ENCODE measurements around the gene HERC2. TPM values are rescaled to one million over a fixed set of nuclear protein-coding genes. Genes with fewer than 3 reads are reported as not detected.
A peak's percentile ranks its signal among the peaks of the same experiment; 100 is the strongest.

Gene HERC2
- total and polyA plus RNA-seq, 9 of the 15 experiments (the other 6 are each of a cell fraction or from before 2014, with no cell fraction given) = 10.6 to 84.0 (median 42.6) TPM

- TF ChIP-seq, protein P1, sequence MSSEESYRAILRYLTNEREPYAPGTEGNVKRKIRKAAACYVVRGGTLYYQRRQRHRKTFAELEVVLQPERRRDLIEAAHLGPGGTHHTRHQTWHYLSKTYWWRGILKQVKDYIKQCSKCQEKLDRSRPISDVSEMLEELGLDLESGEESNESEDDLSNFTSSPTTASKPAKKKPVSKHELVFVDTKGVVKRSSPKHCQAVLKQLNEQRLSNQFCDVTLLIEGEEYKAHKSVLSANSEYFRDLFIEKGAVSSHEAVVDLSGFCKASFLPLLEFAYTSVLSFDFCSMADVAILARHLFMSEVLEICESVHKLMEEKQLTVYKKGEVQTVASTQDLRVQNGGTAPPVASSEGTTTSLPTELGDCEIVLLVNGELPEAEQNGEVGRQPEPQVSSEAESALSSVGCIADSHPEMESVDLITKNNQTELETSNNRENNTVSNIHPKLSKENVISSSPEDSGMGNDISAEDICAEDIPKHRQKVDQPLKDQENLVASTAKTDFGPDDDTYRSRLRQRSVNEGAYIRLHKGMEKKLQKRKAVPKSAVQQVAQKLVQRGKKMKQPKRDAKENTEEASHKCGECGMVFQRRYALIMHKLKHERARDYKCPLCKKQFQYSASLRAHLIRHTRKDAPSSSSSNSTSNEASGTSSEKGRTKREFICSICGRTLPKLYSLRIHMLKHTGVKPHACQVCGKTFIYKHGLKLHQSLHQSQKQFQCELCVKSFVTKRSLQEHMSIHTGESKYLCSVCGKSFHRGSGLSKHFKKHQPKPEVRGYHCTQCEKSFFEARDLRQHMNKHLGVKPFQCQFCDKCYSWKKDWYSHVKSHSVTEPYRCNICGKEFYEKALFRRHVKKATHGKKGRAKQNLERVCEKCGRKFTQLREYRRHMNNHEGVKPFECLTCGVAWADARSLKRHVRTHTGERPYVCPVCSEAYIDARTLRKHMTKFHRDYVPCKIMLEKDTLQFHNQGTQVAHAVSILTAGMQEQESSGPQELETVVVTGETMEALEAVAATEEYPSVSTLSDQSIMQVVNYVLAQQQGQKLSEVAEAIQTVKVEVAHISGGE (CRISPR knock-in tag; IDR thresholded peaks at IDR 0.05) = no peak
- TF ChIP-seq ZNF77 (CRISPR knock-in tag; IDR thresholded peaks at IDR 0.05) = no peak
- TF ChIP-seq NFE2 (IDR thresholded peaks at IDR 0.05; ENCODE audit: low read depth) = no peak
These were observed 194.9 kb downstream of the HERC2 start (continued) for GRCh38 chr15:28127036-28127435.

DNA sequence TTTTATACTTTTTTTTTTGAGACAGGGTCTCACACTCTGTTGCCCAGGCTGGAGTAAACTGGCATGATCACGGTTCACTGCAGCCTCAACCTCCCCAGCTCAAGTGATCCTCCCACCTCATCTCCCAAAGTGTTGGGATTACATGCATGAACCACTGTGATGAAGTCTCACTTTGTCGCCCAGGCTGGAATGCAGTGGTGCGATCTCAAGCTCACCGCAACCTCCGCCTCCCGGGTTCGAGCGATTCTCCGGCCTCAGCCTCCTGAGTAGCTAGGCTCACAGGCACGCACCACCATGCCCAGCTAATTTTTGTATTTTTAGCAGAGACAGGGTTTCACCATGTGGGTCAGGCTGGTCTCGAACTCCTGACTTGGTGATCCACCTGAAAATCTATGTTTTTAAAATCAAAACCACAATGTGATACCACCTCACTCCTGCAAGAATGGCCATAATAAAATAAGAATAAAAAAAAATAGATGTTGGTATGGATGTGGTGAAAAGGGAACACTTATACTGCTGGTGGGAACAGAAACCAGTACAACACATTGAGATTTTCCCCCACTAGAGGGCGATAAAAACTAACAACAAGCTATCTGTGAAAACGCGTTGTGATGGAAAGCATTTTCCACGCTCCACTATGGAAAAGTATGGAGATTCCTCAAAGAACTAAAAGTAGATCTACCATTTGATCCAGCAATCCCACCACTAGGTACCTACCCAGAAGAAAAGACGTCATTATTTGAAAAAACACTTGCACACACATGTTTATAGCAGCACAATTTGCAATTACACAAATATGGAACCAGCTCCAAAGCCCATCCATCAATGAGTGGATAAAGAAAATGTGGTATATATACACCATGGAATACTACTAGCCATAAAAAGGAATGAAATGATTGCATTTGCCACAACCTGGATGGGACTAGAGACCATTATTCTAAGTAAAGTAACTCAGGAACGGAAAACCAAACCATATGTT is 196.0 kb downstream of the HERC2 start:
- peaks cover 0 to 3% of the 10 kb centered on the region in 2 experiments; a peak in 1 of 5 replicates for H3K4me1 ChIP-seq (replicated peaks in 1 of 2; ENCODE audit: control insufficient read depth in 2 of 2, insufficient read depth in 2 of 2, low read length in 2 of 2)
- intact Hi-C loops (cut with micrococcal nuclease) (no loop called here), in situ Hi-C loops (cut with MboI) (loop anchor here (10.0 kb wide), 1 partner anchor 1231 kb away; no protein-coding TSS in a partner anchor)
- no peak overlapping the region for H3K27ac ChIP-seq (ENCODE audit: extremely low read depth, low read depth, low read length)
- H3K9me1 ChIP-seq (ENCODE audit: control insufficient read depth, insufficient read depth, low read length) = no peaks in the 10 kb centered on the region
- ChIA-PET CTCF (ENCODE audit: low intra/inter-chr PET ratio) (interaction anchor here (1.4 kb wide), 1 partner anchor 1237 kb away, joined by 3 read pairs; no protein-coding TSS in a partner anchor), POLR2A (interaction anchor here (0.6 to 0.7 kb wide), 3 partner anchors 8 to 1126 kb away, joined by 3 to 5 read pairs (median 3); no protein-coding TSS in a partner anchor)
- TF ChIP-seq RAD21 (CRISPR knock-in tag; conservative IDR thresholded peaks at IDR 0.05 in 1 of 2, IDR thresholded peaks at IDR 0.05 in 1 of 2) (peak; percentile 26 to 60), CTCF (IDR thresholded peaks at IDR 0.05 in 2 of 3, conservative IDR thresholded peaks at IDR 0.05 in 1 of 3; ENCODE audit: insufficient read depth in 2 of 3, low read depth in 1 of 3, low read length in 3 of 3) (peak; percentile 33 to 71 (median 53); a peak in 5 of 6 replicates), RBM15 (IDR thresholded peaks at IDR 0.05; ENCODE audit: insufficient read depth, low read length) (no peak), SIN3A (IDR thresholded peaks at IDR 0.05; ENCODE audit: borderline replicate concordance in 2 of 2, control insufficient read depth in 1 of 2, low read depth in 2 of 2, low read length in 2 of 2) (no peak)
- TF ChIP-seq, protein P2, sequence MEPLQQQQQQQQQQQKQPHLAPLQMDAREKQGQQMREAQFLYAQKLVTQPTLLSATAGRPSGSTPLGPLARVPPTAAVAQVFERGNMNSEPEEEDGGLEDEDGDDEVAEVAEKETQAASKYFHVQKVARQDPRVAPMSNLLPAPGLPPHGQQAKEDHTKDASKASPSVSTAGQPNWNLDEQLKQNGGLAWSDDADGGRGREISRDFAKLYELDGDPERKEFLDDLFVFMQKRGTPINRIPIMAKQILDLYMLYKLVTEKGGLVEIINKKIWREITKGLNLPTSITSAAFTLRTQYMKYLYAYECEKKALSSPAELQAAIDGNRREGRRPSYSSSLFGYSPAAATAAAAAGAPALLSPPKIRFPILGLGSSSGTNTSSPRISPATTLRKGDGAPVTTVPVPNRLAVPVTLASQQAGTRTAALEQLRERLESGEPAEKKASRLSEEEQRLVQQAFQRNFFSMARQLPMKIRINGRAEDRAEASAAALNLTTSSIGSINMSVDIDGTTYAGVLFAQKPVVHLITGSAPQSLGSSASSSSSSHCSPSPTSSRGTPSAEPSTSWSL (CRISPR knock-in tag; IDR thresholded peaks at IDR 0.05; ENCODE audit: borderline replicate concordance) = no peak
- DNase-seq (ENCODE audit: extremely low read depth in 1 of 4, low spot score in 3 of 4) = peak; percentile 41 to 61 (median 46)
- WGBS (ENCODE audit: insufficient coverage, low coverage, missing lambda C conversion rate) = 64% methylated on average over 17 of the region's 17 CpGs
- BruUV-seq (replicated peaks) = no TSS peak
- H3K27me3 ChIP-seq (ENCODE audit: control insufficient read depth in 2 of 2, insufficient read depth in 2 of 2, low read length in 2 of 2) = no peaks in the 10 kb centered on the region
- no peaks in the 10 kb centered on the region; the same call in 2 of the 3 replicates for H3K79me2 ChIP-seq (ENCODE audit: control insufficient read depth, insufficient read depth, low read length)
- no peaks in the 10 kb centered on the region; the same call in 1 of the 2 replicates for H4K20me1 ChIP-seq (replicated peaks; ENCODE audit: control insufficient read depth, insufficient read depth, low read length)
- peak; percentile 70 for FAIRE-seq
- H3K9ac ChIP-seq (ENCODE audit: insufficient read depth in 1 of 2, low read depth in 2 of 2, low read length in 2 of 2) = no peak overlapping the region
- peaks cover 84% of the 10 kb centered on the region for H3K36me3 ChIP-seq (ENCODE audit: control insufficient read depth, insufficient read depth, low read length)
- peak; percentile 74 for ATAC-seq
- H3K9me3 ChIP-seq (replicated peaks; ENCODE audit: control insufficient read depth, insufficient read depth, low read depth, low read length) = no peaks in the 10 kb centered on the region
- H3K4me3 ChIP-seq = no peak overlapping the region
- no peak overlapping the region for H2AFZ ChIP-seq (ENCODE audit: low read depth, low read length)
- H3K4me2 ChIP-seq (ENCODE audit: insufficient read depth, low read length) = no peak overlapping the region
